ENCODE results near the gene ROR1.
"Not testable (repeated sequence)": the region's sequence is repeated elsewhere in the genome, so short reads cannot be mapped to it uniquely, and the experiment has no call there.

ROR1 gene

DNA sequence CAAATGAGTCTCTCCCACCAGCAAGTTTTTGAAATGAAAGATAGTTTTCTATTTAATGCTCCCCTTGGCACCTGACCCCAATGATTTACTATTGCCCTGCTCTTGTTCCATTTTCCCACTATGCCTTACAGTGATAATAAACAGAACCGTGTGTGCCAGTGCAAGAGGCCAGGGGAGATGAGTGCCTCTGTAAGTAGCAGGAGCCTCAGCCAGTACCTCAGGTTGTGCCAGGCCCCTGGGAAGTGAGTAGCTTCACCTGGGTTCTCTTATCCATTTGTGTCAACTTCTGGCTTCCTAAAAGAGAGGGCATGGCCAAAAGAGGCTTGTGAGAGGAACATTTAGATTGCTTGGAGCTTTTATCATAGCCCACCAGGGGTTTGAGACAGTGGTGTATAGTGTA, 3.4 kb upstream of the ROR1 start:
- DNase-seq = no peak

DNA sequence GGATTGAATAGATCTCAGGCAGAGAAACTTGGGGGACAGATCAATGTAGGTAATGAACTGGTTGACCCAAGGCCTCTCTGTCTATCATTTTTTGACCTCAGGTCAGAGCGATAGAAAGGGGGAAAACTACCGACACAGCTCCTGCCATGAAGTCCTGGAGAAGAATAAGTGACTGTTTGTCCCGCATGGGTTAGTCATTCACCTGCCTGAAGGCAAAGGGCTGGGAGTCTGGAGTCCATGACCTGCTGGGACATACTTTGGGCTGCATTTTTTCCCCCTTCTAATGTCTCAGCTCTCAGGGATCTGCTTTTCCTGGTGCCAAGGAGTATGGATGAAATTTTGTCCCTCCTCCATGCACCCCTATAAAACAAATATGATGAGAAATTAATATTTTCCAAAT, 1.6 kb upstream of the ROR1 start:
- DNase-seq = no peak

DNA sequence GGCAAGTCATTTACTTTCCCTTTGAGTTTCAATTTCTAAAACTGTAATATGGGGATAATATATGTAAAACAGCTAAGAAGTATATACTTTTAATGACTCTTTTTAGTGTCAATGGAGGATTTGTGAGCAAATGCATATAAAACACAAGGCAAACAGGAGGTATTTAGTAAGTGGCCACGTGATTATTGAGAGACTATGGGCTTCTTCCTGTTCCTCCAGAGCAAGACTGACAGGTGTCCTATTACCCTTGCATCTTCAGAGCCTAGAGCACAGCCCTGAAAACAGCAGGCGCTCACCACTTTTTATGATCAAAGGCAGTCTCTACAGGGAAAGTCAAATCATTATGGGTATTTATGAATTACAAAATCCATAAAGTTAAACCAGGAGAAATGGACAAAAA, 941 bp upstream of the ROR1 start:
- no peak for DNase-seq

DNA sequence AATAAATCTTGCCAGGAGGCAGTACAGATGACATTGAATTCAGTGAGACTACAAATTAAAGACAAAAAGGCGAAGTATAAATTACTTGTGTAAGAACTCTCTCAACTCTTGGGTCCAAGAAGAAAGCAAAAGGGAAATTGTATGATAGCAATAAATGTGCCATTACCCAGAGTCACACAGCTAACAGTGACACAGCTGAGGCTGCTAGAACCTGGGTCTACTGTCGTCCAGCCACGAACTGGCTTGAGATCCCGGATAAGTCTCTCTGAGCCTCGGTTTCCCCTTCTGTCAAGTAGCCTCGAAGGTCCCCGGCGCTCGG, 362 bp upstream of the ROR1 start:
- no peak for DNase-seq

DNA sequence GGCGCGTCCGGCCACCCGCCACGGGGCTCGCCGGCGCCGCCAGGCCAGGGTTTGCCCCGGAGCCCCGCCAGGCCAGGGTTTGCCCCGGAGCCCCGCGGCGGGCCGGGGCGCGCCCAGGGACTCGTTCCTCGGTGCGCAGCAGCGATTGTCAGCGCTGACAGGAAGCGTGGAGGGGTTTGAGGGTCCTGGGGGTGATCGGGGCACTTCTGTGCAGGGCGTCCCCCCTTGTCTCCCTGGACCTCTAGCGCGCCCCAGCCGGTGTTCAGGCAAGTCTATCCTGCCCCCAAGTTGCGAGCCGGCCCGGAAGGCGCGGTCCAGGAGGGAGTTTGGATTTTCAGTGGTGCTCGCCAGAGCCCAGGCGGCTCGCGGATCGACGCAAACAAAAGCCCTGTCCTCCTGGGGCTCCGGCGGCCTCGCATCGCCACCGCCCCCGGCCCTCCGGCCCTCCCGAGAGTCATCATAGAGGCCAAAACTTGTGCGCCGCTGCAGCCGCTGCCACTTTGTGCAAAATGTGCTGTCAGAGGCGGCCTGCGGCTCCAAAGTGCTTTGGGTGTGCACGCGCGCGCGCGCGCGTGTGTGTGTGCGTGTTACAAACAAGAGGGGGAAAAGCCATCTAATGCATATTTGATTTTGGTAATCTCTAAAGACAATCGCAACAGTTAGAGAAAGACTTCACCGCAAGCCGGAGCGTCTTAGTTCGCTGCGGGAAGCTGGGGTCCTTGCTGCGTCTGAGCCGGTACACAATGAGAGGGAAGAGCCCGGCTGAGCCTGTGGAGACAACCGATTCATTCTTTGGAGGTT, 1.0 kb downstream of the ROR1 start:
- DNase-seq = no peak

DNA sequence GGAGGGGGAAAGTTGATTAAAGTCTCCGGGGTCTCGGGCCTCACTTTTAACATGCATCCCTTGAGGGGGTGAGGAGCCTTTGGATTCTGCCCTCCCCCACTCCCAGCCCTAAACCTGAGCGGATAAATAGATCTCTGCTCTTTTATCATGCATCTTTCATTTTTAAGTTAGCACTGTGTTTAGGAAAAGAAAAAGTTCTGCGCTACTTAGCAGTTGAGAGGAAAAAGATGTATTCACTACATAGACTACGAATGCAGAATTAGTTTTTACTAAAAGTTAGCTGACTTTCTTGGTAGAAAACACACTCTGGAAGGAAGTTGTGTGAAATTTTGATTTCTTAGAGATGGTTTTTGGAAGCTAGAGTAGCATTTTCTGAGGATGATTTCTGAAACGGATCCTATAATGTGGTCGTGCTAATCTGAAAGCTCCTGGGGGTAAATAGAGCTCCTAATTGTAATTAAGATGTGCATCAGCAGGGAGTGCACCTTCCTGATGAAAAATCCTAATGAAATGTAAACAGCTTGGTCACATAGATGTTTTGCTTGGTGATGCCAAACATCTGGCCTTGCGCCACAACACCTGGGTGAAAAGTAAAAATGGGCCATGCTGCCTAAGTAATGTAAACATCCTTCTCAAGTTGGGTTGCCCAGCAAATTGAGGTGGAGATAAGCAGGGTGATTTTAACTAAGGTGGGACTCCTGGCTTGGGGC, 1.8 kb downstream of the ROR1 start:
- DNase-seq = no peak

DNA sequence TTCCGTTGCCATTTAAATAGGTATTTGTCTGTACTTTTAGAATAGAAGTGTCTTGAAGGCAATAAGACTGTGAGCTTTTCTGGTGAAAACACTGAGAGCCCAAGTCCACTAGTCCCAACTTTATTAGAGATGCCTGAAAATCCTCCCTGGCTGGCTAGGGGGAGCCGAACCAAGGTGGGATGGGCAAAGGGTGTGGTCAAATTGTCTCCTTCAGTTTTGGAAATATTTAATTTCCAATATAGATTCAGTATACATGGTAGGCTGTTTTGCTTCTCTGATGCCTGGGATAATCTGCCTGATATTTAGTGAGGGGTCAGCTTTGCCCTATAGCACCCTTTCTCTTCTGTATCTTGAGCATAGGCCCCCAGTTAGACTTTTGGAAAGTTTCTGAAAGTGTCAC, 3.5 kb downstream of the ROR1 start:
- no peak for DNase-seq

DNA sequence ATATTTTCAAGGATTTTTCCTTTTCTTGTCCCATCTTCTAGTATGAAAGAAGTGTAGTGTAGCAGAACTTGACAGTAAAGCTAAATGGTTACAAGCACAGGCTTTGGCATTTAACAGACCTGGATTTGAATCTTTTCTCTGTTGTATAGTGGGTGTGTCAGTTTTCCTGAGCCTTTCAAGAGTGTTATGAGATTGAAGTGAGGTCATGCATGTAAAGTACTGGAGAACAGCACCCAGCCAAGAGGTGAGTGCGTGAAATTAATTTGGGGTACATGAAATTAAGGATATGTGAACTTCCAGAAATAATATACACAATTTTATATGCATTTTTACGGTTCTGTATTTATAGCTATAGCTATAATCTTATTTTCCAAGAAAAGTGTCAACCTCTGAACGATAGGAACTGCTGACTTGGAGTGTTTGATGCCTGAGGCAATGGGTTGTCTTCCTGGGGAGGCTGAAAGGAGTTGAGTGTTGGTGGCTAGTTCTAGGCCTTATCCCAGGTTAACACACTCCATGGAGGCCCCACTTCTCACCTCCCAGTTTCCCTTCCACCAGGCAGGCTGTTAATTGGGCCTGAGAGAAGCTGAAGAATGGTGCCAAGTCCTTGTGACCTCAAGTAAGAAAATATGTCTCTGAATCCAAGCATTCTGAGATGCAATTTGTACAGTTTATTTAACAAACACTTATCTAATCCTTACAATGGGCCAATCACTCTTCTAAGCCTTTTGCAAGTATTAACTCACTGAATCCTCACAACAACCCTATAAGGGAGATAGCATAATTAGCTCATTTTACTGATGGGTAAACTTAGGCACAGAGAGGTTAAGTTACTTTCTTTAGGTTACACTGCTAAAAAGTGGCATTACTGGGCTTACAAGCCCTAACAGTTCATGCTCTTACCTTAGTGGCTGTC, 4.4 kb downstream of the ROR1 start:
- no peak for DNase-seq

DNA sequence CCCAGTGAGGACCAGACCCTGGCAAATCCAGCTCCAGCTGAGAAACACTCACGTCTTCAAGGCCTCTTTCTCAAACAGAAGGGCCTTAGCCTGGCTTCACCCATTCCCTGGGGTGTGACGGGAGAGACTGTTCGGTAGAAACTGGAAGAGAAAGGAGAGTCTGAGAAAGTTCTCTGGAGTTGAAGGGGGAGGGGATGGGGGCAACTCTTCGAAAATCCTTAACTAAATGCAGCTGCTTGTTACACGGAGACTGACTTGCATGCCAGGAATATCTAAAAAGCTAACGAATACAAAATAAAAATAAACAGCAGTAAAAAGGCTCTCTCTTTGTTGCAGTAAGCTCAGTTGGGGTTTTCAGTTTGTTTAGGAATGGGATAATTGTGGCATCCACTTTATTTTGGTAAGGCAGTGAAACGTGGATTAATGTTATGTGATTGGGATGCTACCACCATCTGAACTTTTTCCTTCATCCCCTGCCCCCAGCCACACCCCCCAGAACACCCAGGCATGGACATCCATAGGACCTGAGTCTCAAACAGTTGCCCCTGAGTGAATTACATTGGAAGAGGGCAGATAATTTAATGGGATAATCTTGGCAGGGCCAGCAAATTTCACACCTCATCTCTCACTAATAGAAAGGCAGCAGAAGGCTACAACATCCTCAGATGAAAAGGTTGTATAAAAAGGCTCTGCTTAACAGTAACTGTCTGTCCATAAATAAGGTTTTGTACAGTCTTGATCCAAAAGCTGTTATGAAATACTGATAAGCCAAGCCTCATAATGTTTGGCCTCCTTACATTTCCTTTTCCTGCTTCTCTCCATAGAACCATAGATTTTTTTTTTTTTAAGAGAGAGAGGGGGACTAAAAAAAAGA, 5.8 kb downstream of the ROR1 start:
- DNase-seq = no peak

DNA sequence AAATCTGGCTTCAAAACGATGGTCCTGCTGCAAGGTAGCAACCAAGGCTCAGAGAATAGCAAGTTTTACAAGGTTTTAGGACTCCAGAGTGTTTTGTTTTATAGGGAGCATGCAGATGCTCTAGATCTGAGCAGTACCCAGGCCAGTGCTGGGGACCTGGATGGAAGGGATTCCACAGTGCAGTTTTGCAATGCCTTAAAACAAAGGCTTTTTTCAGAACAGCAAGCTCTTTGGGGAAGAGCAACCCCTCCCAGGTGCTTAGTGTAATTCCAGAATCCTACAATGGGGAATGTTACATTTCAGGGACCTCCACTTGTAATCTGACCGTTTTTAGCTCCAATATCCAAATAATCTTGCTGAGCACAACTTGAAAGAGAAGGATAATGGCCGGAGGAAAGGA, 6.7 kb downstream of the ROR1 start:
- DNase-seq = no peak

DNA sequence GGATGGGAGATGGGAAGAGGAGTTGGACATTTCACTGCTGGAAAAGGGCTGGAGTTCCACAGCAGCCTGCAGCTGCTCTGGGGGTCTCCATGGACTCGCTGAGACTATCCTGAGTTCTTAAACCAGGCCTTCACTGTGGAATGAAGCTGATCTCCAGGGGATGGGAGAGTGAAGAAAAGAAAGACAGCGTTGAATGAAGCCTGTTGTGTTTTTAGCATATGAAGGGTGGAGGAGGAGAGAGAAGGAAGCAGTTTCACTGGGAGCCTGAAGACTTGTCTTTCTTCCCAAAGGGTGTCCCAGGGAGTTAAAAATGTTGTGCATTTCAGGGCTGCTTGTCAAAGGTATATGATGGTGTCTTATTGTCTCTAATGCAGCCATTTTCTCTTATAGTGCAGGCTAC, 9.2 kb downstream of the ROR1 start:
- DNase-seq = no peak

DNA sequence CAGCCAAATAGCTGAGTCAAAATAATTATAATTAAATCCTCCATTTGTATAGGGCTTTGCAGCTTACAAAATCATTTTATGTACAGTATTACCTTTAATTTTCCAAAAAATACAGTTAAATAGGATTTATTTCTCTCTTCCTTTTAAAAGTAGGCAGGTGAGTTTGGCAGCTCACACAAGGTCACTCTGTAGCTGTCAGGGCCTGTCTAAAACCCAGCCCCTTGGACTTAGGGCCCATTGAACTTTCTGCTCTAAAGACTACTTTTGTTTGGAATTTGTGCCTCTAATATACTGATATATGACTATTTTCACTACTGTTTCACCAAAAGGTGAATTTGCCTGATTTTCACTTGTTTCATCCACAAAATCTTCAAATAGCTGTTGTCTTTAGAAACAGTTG, 10.3 kb downstream of the ROR1 start:
- no peak for DNase-seq

DNA sequence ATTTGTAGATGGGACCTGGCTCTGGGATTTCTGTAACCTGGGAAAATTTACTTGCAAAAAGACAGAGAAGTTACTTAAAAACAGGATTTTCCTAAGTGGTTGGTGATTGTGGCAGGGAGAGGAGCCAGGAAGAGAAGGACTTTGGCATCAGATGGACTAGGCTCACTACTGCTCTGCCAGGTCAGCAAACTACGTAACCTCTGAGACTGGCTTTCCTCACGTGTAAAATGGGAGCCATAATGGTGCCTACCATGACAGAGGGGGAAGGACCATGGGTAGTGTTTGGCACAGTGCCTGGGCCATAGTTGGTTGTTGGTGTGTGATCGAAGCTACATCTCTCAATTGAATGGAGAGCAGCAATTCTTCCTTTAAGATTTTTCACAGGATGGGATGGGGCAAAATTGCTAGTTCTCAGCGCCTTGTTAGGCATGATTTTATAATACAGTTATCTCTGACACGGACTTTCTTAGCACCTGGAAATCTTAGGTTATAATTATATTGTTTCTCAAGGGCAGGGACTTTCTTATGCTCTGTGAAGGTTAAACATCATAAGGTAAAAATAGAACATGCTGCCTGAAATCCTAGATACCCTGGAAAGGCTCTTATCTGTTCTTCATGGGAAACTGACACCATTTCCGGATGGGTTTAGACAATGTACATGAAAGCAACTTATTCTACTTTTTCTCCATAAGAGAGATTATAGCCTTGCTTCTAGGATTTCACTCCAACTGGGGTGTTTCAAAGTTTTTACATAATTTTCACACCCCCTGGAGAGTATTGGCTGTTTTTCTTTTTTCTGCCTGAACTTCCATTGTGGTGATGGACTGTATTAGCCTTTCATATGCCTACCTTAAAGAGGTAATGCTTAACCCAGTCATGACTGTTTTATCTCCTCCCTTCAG, 10.9 kb downstream of the ROR1 start:
- DNase-seq = no peak

DNA sequence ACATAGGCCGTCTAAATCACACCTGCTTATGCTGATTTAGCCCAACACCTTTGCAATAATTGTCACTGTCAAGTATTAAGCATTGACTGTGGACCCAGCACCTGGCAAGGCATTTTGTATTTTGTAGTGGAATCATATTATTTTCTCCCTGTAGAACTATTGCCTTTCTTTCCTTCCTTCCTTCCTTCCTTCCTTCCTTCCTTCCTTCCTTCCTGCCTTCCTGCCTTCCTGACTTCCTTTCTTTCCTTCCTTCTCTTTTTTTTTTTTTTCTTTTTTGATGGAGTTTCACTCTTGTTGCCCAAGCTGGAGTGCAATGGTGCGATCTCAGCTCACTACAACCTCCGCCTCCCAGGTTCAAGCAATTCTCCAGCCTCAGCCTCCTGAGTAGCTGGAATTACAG, 13.5 kb downstream of the ROR1 start:
- not testable (repeated sequence) for DNase-seq

DNA sequence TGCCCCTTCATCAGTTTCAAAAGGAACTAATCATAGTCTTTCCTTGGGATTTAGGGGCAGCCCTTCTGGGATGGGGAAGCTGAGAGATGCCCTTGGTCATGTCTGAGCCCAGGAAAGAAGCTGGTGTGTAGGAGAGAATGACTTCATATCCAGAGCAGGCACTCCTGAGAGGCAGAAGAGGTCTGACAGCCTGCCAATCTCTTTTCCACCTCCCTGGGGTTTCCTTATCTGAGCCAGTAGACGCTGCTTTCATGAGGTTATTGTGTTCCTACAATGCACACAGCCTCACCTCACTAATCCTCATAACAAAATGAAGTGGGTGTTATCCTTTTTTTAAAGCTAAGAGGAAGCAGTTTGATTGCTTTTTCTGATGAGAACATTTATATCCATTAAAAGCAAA, 14.1 kb downstream of the ROR1 start:
- DNase-seq = no peak

DNA sequence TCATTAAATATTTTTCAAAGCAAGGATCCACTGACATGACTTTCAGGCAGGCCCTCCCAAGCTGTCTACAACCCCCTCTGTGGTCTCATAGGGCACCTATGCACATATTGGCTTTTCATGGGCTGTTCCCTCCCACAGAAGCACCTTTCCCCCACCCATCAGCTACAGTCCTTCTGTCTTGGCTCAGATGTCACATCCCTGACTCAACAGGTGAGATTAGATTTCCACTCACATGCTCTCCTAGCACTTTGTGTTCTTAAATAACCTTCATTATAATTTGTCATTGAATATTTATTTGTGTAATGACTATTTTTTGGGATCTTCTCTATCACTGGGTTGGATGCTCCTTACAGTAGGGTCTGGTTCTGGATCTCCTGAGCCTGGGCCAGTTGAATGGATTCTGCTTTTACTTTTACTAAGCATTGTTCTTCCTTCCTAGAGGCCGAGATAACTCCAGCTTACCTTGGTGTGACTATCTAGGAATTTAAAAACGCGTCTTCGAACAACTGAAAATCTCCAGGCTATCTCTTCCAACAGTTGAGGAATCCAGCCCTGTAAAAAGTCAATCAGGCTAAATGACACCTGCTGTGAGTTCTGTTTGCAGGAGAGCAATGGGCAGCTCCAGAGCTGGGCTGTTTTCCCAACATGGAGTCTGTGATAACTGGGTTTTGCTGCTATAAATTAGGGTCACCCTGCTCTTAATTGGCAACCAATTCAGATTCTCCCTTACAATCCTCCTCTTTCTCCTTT, 16.2 kb downstream of the ROR1 start:
- DNase-seq = no peak

DNA sequence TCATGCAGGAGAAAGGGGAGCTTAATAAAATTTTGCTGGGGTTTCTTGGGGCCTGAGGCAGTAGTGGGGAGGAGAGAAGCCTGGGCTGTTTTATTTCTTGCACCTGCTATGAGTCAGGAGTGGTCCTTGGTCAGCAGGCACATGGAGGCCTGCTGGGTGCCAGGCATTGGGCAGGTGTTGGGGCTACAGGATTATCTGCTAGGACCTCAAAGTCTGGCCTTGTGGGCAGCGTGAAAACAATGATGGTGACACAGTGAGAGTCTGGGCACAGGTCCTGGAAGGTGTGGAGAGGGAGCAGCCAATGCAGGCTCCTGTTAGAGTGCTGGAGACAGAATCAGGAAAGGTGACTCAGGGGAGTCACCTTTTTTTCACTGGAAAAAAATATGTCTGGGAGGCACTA, 17.2 kb downstream of the ROR1 start:
- no peak for DNase-seq

DNA sequence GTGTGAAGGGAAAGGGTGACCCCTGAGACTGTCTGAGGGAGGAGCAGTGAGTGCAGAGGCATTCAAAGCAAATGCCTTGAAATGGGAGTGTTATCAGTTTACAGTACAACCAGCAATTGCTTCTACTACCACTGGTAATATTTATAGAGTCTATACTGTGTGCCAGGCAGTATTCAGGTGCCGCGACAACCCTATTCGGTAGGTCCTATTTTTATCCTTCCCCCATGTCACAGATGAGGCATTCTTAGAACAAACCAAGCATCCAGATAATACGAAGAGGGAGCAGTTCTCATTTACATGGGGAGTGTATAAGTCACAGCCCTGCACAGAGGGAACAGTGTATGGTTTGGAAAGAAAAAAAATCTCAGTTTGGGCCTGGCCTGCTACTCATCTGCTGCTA, 18.3 kb downstream of the ROR1 start:
- DNase-seq = no peak

DNA sequence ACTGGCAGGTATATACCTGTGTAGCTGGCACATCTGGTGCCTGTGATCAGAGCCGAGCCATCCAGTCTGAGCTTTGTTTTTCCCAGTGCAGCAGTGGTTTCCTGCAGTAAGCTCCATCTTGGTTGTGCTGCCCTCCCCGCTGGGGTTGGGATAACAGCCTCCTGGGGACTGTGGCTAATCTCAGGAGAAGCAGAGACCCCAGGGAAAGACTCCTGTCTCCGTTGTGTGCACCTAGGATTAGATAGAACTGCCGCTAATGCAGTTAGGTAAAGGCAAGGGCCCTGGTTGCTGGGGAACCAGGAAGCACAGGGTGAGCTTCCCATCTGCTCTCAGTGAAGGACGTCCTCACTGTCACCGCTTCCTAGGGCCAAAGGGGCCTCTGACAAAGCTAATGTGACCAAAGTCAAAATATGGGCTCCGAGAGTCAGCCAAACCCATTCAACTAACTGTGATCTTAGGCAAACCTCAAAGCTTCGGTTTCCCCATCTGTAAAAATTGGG, 20.0 kb downstream of the ROR1 start:
- DNase-seq = no peak

DNA sequence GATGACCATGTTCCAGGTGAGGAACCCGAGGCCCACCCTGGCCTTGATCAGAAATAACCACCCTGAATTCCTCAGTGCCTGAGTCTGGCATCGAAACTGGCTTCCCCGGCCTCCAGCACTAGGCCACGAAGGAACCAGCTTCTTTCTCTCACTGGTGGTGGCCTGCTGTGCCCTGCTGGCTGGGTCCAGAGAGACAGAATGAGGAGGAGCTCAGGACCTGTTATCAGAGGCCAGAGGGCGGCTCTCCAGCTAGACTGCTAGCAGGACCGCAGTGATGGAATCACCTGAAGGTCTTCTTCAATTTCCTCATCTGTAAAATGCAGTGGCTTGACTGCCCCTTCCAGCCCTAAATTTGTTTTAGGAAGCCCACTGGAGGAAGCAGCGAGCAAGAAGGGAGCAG, 20.5 kb downstream of the ROR1 start:
- DNase-seq = no peak

DNA sequence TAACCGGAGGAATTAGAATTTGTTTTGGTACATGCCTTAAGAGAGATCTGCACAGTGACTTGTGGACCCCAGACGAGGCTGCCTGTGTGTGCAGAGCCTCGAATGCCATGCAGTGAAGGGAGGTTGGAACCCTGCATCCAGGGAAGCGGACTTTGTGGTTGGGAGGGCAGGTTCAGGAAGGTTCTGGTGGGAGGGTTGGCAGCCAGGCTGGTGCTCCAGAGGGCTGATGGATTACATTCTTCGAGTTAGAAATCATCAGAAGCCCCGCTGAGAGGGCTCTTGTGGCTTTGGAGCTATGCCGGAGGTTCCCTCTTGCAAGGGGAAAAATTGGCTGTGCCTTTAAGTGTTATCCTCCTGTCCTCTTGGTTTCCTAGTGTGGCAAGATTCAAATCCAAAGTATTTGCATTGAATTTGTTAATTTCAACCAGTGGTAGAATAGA, 21.1 kb downstream of the ROR1 start:
- no peak for DNase-seq

Data from SHP77 treated with DMSO at 0.1 percent for 48 hours (cell line).